ENCODE data around the gene GART. TPM values are rescaled to one million over a fixed set of nuclear protein-coding genes. Genes with fewer than 3 reads are reported as not detected.

GART gene
- total and polyA plus RNA-seq, 7 donors: 22.0 to 77.8 (median 46.3) TPM

- H3K27me3 ChIP-seq (ENCODE audit: insufficient read depth in 3 of 3, low read length in 2 of 3): no peaks in the 10 kb centered on the region
- TF ChIP-seq CTCF (IDR thresholded peaks at IDR 0.05): no peak
- intact Hi-C loops (cut with DNase I): no loop called here
- peaks cover 9 to 71% of the 10 kb centered on the region in 2 donors for H3K36me3 ChIP-seq (ENCODE audit: insufficient read depth in 1 of 2, low read depth in 1 of 2)
- H3K4me3 ChIP-seq: no peak overlapping the region
- H3K27ac ChIP-seq: no peak overlapping the region
- H3K4me1 ChIP-seq: peaks cover 11% of the 10 kb centered on the region
- WGBS, 3 donors: 93 to 96% (median 94%) methylated on average over 2 of the region's 2 CpGs
- ATAC-seq: no peak
- no peak for DNase-seq
- no peaks in the 10 kb centered on the region for H3K9me3 ChIP-seq
These were observed 4.7 kb downstream of the GART start for GRCh38 chr21:33537212-33537611.

- H3K36me3 ChIP-seq (ENCODE audit: insufficient read depth in 1 of 2, low read depth in 1 of 2): peaks cover 12 to 100% of the 10 kb centered on the region in 2 donors
- ATAC-seq (no peak), DNase-seq (no peak)
- intact Hi-C loops (cut with DNase I): no loop called here
- no peaks in the 10 kb centered on the region for H3K4me1 ChIP-seq
- no peaks in the 10 kb centered on the region for H3K27me3 ChIP-seq (ENCODE audit: insufficient read depth in 3 of 3, low read length in 2 of 3)
- H3K4me3 ChIP-seq: no peak overlapping the region
- 85 to 90% (median 88%) methylated on average over 3 of the region's 3 CpGs for WGBS, 3 donors
- H3K9me3 ChIP-seq: no peaks in the 10 kb centered on the region
- no peak for TF ChIP-seq CTCF (IDR thresholded peaks at IDR 0.05)
- H3K27ac ChIP-seq: no peak overlapping the region
These were observed 10.9 kb downstream of the GART start for GRCh38 chr21:33531007-33531406.

- intact Hi-C loops (cut with DNase I): no loop called here
- WGBS, 3 donors: 72 to 94% (median 79%) methylated on average over 1 of the region's 1 CpG
These were observed 19.0 kb downstream of the GART start for GRCh38 chr21:33522953-33523349.

GRCh38 chr21:33522297-33522952 is 19.5 kb downstream of the GART start:
- Histone ChIP-seq H3K27ac (no peak overlapping the region), H3K4me3 (no peak overlapping the region), H3K4me1 (no peaks in the 10 kb centered on the region), H3K36me3 (ENCODE audit: insufficient read depth in 1 of 2, low read depth in 1 of 2) (peaks cover 2 to 97% of the 10 kb centered on the region in 2 donors), H3K27me3 (ENCODE audit: insufficient read depth in 3 of 3, low read length in 2 of 3) (no peaks in the 10 kb centered on the region), H3K9me3 (no peaks in the 10 kb centered on the region)
- ATAC-seq (no peak), DNase-seq (no peak)
- intact Hi-C loops (cut with DNase I): no loop called here
- 83 to 90% (median 84%) methylated on average over 5 of the region's 5 CpGs for WGBS, 3 donors
- no peak for TF ChIP-seq CTCF (IDR thresholded peaks at IDR 0.05)

More at GRCh38 chr21:33522953-33523349, 19.0 kb downstream of the GART start:
- H3K27me3 ChIP-seq (ENCODE audit: insufficient read depth in 3 of 3, low read length in 2 of 3): no peaks in the 10 kb centered on the region
- no peak for ATAC-seq
- H3K27ac ChIP-seq: no peak overlapping the region
- peaks cover 5 to 97% of the 10 kb centered on the region in 2 donors for H3K36me3 ChIP-seq (ENCODE audit: insufficient read depth in 1 of 2, low read depth in 1 of 2)
- TF ChIP-seq CTCF (IDR thresholded peaks at IDR 0.05): no peak
- H3K9me3 ChIP-seq: no peaks in the 10 kb centered on the region
- H3K4me3 ChIP-seq: no peak overlapping the region
- DNase-seq: no peak
- no peaks in the 10 kb centered on the region for H3K4me1 ChIP-seq

GRCh38 chr21:33518899-33519298 is 23.0 kb downstream of the GART start:
- Histone ChIP-seq H3K9me3 (no peaks in the 10 kb centered on the region), H3K4me3 (no peak overlapping the region), H3K27ac (no peak overlapping the region), H3K36me3 (ENCODE audit: insufficient read depth in 1 of 2, low read depth in 1 of 2) (peaks cover 8 to 97% of the 10 kb centered on the region in 2 donors), H3K4me1 (no peaks in the 10 kb centered on the region), H3K27me3 (ENCODE audit: insufficient read depth in 3 of 3, low read length in 2 of 3) (no peaks in the 10 kb centered on the region)
- no peak for TF ChIP-seq CTCF (IDR thresholded peaks at IDR 0.05)
- intact Hi-C loops (cut with DNase I): loop anchor here in 1 of 2 donors (10.0 kb wide), 1 partner anchor 46 kb away; no protein-coding TSS in a partner anchor
- 94 to 97% (median 96%) methylated on average over 4 of the region's 4 CpGs for WGBS, 3 donors
- ATAC-seq (no peak), DNase-seq (no peak)
